Fibroblast of upper back skin (primary cell): Measurements from ENCODE around the gene RAET1E.
"Not testable (repeated sequence)": the region's sequence is repeated elsewhere in the genome, so short reads cannot be mapped to it uniquely, and the experiment has no call there.

ENCODE experiments used
- DNase-seq: peaks from one replicate; pipeline ENCODE4 v3.0.0-alpha.2; 2013

RAET1E gene

DNA sequence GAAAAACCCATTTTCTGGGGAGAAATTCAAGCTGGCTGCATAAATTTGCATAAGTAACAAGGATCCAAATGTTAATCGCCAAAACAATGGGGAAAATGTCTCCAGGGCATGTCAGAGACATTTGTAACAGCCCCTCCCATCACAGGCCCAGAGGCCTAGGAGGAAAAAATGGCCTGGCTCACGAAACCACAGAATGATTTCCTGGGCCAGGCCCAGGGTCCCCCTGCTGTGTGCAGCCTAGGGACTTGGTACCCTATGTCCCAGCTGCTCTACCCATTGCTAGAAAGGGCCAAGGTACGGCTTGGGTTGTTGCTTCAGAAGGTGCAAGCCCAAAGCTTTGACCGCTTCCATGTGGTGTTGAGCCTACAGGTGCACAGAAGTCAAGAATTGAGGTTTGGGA is 10.6 kb upstream of the RAET1E start:
- DNase-seq: not testable (repeated sequence)

DNA sequence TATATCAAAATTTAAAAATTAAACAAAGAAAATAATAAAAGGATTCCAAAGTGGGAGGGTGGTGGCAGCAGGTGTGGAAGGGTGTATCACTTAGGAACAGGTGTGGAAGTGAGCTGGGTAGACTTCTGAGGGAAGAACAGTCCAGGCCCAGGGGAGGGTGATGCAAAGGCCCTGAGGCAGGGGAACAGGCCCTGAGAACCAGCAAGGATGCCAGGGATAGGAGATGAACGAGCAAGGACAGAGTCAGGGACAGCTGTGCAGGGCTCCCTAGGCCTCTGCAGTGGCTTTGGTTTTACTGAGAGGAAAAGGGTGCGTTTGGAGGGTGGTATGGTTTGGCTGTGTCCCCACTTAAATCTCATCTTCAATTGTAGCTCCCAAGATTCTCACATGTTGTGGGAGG is 9.4 kb upstream of the RAET1E start:
- DNase-seq: no peak

DNA sequence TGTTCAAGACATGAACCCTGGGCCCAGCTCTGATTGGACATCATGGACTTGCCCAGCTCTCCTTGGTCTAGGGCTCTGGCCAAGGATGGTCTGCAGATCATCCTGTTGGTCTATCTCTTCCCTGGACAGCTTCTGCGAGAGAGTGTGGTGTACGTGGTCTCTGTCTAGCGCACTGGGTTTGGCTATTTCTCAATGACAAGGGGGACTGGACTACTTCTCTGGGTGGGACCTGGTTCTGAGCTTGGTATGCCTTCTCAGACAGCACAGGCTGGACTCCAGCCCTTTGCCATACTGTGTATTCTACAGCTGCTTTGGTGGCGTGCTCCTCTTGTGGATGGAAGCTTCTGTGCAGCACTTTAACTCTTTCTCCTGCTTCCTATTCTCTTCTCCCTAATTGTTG is 8.5 kb upstream of the RAET1E start:
- DNase-seq: no peak

DNA sequence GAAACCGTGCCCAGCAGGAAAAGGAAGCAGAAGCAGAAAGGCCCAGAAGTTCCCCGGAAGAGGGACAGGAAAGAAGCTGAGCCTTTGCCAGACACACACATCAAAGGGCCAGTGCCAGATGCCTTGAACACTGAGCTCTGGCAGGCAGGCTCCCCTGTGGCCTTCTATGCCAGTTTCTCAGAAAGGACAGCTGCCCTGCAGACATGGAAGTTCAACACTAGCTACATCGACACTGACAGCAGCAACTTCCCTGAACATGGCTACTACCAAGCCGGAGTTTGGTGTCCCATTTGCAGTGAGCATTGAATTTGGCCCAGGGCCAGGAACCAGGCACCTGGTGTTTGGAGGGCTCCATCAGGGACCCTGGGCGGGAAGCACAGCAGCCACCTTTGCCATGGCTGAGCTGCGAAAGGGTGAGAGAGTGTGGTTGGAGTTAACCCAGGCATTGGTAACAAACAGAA is 8.0 kb upstream of the RAET1E start:
- DNase-seq: no peak

DNA sequence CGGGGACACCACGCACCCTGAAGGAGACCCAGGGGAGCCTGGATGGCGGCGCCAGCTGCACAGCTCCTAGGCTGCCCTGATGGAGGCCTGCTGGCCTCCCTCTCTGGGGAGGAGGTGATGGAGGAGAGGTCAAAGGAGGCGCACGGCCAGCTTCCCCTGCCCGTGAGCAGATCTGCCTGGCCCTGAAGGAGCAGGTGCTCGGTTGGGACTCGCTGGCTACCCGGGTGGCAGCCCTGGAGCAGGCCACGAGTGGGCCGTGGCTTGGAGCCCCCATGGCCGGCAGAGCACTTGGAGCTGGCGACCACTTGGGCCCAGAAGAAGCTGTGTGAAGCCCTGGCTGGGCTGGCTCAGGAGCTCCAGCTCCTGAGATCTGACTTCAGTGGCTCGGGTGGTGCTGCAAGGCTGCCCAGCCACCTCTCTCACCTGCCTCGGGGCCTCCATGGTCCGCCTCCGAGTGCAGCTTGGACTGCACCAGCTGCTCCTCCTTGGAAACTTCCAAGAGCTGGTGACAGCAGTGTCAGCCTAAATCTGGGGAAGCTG is 7.5 kb upstream of the RAET1E start:
- no peak for DNase-seq

DNA sequence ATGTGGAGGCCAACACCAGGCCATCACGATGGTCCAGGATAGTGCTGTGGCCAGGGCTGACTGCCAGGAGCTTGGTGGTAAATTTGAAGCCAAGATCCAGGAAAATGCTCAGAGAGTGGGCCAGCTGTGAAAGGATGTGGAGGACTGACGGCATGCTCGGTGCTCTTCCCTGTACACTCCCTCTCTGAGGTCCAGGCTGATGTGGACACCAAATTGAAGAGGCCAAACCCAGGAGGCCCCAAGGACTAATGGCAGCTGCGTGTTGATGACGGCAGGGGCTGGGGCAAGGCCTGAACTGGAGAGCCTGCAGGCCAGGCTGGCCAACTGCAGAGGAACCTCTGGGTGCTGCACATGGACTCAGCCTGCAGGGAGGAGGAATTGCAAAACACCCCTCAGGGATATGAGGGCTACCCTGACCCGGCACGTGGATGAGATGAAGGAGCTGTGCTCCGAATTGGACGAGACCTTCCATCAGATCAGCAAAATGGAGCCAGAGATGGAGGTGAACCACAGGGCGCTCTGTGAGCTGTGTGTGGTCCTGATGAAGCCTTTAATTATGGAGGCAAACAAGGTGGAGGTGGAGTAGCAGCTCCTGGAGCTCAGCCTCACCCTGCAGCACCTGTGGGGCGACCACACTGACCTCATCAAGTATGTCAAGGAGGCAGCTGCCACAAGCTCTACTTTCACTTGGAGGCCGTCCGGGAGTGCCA is 6.9 kb upstream of the RAET1E start:
- no peak for DNase-seq

DNA sequence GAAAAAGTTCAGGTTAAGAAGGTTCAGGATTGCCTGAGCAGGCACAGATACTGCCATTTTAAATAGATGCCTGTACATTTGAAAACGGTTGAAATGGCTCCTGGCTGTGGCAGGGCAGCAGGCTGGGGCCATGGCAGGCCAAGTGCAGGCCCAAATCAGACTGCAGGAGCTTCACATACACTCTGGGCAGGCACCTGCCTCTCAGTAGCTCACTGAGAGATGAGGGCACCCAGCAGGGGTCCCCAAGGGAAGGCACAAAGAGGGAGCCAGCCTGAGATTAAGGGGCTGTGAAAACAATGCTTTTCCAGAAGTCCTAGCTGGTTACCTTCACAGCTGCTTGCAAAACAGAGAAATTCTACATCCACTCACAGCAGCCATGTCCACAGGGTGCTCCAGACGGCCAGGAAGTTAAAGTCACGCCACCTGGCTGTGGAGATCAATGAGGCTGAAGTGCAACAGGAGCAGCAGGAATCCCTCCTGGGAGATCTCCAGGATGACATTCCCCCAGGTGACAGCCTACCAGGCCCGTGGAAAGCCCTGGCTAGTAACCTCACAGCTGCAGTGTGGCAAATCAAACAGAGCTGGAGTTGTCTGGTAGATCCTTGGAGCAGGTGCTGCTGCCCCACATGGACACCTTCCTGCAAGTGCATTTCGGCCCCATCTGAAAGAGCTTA is 6.2 kb upstream of the RAET1E start:
- DNase-seq: no peak

DNA sequence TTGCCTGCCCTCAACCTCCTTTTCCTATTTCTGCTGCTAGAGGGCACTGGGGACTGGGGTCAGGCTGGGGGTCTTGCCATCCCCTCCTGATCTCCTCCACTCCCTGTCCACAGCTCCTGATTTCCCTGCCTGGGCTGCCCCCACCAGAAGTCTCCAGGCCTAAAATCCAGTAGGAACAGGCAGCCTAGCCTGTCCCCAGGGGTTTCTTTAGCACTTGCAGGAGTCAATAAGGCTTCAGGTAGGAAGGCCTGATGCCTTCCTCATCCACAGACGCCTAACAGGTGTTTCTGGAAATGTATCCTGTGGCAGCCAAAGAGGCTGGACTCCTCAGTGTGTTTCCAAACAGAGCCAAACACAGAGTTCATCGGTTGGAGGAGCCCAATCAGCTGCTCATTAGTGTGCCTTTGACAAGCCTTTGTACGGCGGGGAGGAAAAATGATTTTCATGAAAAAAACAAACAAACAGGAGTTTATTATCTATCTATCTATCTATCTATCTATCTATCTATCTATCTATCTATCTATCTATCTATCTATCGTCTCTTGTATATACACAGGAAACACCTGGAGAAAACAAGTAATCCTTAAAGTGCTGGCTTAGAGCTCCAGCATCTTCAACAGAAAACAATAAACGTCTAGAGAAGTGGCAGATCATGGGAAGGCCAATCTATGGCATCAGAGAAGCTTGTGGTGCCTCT is 3.7 kb upstream of the RAET1E start:
- DNase-seq: no peak

DNA sequence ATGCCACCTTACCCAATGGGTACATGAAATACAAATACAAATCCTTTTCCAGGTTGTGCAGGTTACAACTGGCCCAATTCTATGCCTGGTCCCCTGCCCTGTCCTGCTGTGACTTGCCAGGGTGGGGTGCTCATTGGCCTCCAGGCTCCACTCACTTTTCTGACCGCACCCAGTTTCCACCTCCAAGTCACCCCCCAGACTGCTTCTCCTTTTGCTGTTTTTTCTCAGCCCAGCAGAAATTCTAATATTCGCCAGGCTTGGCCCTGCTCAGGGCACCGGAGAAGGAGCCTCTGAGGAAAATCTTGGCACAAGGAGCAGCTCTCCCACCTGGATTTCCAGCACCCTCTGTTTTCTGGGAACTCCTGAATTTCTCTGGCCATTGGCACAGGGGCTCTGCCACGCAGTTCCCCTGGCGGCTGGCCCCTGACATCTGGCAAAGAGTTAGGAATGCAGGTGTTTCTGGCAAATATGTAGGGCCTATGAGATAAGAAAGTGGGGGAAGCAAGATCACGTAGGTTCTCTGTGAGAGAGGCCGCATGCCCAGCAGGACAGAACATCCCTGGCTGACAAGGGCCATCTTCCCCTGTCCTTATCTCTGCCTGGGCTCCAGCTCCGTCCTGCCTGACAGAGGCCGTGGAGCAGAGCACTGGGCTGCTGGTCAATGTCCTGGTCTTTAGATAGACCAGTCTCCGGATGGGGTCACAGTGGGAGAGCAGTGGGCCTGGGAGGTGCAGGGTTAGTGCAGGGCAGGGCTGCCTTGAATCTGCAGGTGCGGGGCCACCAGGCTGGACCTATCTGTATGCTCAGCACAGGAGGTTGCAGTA is 2.9 kb upstream of the RAET1E start:
- no peak for DNase-seq

DNA sequence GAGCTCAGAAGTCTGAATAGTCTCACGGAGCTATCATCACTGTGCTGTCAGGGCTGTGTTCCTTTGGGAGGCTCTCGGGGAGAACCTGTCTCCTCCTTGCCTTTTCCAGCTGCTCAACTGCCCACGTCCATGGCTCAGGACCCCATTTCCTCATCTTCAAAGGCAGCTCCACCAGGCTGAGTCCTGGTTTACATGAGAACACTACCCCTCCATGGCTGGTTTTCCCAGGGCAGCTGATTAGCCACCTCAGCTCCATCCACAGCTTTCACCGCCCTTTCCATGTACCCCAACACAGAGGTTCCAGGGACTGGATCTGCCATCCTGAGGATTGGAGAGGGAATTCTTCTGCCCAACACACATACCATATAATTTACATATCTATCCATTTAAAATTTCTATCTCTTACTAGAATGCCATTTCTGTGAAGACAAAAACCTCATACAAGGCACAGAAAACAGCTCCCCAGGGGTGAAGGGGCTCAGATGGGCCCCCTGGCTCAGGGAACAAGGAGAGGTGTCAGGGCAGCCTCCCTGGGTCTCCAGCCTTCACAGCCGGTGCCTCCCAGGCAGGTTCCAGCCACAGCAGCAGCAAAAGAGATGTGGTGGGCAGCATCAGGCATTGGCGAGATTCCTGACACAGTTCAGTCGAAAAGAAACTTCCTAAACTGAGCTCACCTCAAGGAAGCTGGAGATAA is 2.2 kb upstream of the RAET1E start:
- DNase-seq: no peak

DNA sequence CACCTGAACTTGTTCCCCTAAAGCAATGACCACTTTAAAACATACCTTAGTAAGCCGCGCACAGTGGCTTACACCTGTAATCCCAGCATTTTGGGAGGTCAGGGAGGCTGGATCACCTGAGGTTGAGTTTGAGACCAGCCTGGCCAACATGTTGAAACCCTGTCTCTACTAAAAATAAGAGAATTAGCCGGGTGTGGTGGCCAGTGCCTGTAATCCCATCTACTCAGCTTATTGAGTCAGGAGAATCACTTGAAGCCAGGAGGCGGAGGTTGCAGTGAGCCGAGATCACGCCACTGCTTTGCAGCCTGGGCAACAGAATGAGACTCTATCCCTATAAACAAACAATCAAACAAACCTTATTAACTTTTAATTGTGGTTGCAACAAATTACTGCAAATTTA is 1.6 kb upstream of the RAET1E start:
- no peak for DNase-seq

DNA sequence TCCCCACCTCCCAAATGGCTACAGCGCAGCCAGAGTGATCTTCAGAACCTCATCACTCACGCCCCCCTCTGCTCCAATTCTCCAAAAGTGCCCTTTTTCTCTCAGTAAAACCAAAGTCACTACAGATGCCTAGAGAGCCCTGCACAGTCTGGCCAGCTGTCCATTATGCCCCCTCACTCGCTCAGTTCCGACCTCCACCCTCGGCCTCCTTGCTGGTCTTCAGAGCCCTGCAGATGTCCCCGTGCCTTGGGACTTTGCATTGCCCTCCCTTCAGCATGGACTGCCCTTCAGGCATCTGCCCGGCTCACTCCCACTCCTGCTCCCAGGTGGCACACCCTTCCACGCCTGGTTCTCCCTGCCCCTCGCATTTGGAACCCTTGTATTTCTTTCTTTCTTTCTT is 1.1 kb upstream of the RAET1E start:
- no peak for DNase-seq

DNA sequence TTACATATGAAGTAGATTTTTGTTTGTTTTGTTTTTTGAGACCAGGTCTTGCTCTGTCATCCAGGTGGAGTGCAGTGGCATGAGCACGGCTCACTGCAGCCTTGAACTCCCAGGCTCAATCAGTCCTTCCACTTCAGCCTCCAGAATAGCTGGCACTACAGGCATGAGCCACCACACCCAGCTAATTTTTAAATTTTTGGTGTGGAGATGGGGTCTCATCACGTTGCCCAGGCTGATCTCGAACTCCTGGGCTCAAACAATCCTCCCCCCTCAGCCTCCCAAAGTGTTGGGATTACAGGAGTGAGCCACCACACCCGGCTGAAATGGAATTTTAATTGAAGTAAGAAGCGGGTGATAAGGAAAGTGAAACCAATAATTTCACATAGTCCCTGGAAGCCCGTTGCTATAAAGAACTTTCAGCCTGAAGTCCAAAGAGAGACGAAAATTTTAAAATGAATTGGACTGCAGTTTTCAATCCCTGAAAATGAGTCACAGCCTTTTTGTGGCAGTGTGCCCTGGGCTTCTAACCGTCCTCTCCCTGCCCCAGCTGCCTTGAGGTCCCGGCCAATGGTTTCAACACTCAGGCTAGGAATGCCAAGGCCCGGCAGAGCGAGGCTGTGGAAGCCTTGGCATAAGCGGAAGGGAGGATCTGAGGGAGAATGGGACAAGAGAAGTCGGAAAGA is 757 bp downstream of the RAET1E start:
- DNase-seq: peak; percentile 84

DNA sequence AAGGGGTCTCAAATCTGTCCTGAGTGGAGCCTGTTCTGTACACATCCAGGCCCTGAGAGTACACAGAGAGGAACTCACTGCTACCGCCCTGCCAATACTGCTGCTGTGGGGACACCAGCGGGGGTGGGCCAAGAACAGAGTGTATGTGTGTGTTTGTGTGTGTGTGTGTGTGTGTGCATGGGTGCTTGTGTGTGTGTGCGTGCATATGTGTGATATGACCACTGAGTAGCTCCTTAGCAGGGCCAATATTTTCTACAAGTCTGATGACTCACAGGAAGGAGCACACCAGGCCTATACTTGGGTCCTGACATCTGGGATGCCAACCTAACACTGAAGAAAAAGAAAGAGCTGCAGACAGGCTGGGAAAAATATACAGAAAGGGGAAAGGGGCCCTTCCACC is 1.4 kb downstream of the RAET1E start:
- DNase-seq: peak; percentile 33

DNA sequence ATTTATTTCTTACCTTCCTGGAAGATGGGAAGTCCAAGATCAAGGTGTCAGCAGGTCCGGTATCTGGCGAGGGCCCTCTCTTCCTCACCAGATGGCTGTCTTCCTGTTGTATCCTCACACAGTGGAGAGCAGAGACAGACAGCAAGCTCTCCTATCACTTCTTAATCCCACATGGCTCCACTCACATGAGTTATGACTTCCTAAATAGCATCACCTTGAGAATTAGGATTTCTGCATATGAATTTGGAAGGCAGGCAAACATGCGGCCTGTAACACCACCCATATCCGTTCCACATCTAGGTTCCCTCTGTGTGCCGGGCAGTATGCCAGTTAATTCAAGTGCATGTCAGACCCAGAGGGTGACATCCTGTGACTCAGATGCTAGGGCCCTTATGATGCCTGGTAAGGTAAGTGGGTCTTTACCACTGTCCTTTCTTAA is 2.1 kb downstream of the RAET1E start:
- peak; percentile 69 for DNase-seq

DNA sequence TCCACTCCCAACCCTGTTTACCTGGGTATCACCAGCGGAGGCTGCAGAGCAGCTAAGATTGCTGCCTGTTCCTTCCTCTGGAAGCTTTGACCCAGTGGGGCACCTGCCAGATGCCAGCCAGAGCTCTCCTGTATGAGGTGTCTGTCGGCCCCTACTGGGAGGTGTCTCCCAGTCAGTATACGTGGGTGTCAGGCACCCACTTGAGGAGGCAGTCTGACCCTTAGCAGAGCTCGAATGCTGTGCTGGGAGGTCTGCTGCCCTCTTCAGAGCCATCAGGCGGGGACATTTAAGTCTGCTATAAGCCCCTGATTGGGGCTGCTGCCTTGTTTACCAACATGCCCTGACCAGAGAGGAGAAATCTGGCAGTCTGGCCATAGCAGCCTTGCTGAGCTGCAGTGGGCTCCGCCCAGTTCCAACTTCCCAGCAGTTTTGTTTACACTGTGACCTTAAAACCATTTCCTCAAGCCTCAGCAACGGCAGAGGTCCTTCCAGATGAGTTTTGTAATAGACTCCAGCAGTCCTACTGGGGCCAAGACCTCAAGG is 2.8 kb downstream of the RAET1E start:
- peak; percentile 28 for DNase-seq

DNA sequence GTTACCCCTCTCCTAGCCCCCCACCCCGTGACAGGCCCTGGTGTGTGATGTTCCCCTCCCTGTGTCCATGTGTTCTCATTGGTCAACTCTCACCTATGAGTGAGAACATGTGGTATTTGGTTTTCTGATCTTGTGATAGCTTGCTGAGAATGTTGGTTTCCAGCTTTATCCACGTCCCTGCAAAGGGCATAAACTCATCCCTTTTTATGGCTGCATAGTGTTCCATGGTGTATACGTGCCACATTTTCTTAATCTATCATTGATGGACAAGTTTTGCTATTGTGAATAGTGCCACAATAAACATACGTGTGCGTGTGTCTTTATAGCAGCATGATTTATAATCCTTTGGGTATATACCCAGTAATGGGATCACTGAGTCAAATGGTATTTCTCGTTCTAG is 6.0 kb downstream of the RAET1E start:
- not testable (repeated sequence) for DNase-seq

DNA sequence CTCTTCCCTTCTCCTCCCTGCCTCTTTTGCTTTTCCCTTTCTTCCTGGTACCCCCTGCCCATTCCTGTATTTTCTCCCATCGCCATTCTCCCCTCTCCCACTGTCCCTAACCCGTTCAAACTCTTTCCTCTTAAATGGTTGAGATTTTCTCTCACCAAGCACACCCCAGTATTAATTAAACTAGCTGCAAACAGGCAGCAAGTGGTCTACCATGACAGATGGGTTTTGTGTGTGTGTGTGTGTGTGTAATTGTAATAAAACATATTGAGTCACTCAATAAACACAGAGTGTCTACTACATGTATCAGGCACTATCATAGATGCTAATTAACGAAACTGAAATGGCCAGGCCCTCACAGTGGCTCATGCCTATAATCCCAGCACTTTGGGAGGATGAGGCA is 6.7 kb downstream of the RAET1E start:
- DNase-seq: no peak

DNA sequence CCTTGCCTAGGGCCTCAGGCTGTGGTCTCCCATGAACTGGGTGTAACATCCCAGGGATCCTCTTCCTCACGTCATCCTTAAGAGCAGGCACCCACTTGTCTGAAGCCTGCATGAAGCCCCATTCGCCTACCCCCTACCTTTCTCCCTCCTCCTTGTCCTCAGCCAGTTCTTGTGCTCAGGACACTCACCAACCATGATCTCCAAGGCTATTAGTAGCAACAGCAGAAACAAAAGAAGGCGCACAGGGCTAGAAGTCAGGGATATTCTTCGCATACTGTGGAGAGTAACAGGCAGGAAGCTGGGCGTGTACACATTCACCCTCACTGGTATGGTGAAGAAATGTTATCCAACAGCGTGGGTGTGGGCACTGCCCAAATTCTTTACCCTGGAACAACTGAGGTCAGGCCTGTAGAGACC is 7.3 kb downstream of the RAET1E start:
- no peak for DNase-seq

DNA sequence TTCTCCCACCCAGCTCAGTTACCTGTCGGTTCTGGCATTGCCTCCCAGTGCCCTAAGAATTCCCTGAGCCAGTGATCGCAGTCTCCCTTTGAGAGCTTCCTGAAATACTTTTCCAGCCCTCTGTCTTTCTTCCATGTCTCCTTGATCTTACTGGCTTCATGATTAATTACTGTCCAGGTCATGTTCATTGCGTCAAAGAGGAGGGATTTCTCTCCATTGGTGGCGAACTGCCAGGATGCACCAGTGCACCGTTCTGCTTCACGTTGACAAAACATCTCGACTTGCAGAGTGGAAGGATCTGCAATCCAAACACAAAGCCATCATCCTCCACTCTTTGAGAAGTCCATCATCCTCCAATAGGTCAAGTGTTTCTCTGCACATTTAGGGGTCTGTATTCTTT is 8.6 kb downstream of the RAET1E start:
- DNase-seq: no peak

DNA sequence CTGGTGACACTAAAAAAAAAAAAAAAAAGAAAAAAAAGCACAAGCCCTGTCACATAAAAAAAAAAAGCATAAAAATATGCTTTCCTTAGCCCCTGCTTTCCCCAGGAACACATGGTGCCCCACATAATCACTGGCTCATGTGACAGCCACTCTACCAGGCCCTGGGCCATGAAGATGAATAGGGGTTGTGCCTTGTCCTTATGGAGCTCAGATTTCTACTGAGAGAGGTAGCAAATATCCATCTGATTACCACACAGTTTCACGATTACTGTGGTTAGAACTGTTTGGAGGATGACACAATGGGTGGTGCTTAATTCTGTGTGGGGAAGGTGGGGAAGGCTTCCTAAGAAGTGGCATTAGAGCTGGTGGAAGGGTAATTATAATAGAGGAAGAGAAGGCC is 9.3 kb downstream of the RAET1E start:
- DNase-seq: no peak
